ENCODE results near the gene PTPRK.

DNA sequence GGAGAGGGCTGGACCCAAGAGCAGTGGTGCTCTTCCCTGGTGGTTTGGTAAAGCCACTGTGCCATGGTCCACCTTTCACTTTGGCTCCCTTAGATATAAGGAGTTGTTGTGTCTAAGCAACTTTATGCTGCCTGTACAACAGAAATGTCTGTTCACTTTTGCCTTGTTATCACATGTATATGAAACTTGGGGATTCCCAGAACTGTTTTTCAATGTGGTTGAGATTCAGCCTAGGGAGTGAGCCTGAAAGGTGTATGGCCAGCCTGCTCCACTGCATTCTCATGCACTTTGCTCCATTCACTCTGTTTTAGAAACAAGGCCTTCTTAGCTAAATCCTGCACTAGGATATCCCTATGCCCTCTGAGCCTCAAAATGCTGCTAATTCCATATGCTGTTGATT lies 385.1 kb downstream of the PTPRK start:
- TF ChIP-seq CTCF (IDR thresholded peaks at IDR 0.05) (no peak), EP300 (IDR thresholded peaks at IDR 0.05) (no peak)

Measured in sigmoid colon (tissue), 4 donors.